ENCODE measurements around the gene ASAP3. TPM values are rescaled to one million over a fixed set of nuclear protein-coding genes. Genes with fewer than 3 reads are reported as not detected.
A peak's percentile ranks its signal among the peaks of the same experiment; 100 is the strongest.

Gene ASAP3
- total and polyA plus RNA-seq, 9 of the 15 experiments (the other 6 are each of a cell fraction or from before 2014, with no cell fraction given) = 1.7 to 31.2 (median 17.4) TPM

GRCh38 chr1:23383577-23384311 is 100.2 kb downstream of the ASAP3 start (continued):
- TF ChIP-seq TFE3 (CRISPR knock-in tag; IDR thresholded peaks at IDR 0.05) (peak; percentile 72), SETDB1 (IDR thresholded peaks at IDR 0.05; ENCODE audit: low read length) (no peak), TAF1 (IDR thresholded peaks at IDR 0.05; ENCODE audit: control insufficient read depth, extremely low read depth, insufficient read depth, low read length, severe bottlenecking) (no peak), ZNF507 (tag; conservative IDR thresholded peaks at IDR 0.05) (no peak), ASH1L (IDR thresholded peaks at IDR 0.05; ENCODE audit: borderline replicate concordance, low read depth, partially characterized antibody) (no peak), SPI1 (IDR thresholded peaks at IDR 0.05; ENCODE audit: borderline replicate concordance, low read depth, low read length) (no peak), USF2 (CRISPR knock-in tag; IDR thresholded peaks at IDR 0.05) (peak; percentile 76), CBX3 (IDR thresholded peaks at IDR 0.05; ENCODE audit: borderline replicate concordance in 1 of 2, low read length in 2 of 2) (no peak), ZKSCAN1 (IDR thresholded peaks at IDR 0.05; ENCODE audit: low read depth, low read length) (peak; percentile 91)
